HG03108 (cell line): ENCODE measurements around the gene MAGIX.
"Not testable (repeated sequence)": the region's sequence is repeated elsewhere in the genome, so short reads cannot be mapped to it uniquely, and the experiment has no call there.

Source experiments
- ATAC-seq: cut with Tn5 transposase; IDR thresholded peaks from one replicate; pipeline ENCODE4 v1.9.1; 2021; ENCODE audit warnings: moderate library complexity; ENCODE audit not compliant: unreplicated experiment

The MAGIX gene

DNA sequence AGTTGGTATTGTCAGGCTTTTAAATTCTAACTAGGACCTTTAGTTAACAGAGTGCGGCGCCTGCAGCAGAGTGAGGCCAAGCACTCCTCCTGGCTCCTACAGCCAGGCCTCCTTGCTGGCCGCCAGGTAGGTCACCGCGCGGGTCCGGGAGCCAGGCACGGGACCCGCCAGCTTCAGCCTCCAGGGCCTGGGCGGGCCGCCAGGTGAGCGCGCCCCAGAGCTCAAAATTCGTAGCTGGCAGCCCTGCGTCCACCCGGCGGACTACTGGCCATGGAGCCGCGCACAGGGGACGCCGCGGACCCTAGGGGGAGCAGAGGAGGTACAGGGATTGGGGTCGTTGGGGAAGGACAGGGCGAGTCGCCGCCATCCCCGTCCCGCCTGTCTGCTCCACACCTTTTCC, at the start of gene MAGIX:
Gene MAGIX (plus strand): TSS at position 139 of the 400 bp plus-strand sequence. CDS start 132 bp downstream, at position 271.
- ATAC-seq, result no peak

DNA sequence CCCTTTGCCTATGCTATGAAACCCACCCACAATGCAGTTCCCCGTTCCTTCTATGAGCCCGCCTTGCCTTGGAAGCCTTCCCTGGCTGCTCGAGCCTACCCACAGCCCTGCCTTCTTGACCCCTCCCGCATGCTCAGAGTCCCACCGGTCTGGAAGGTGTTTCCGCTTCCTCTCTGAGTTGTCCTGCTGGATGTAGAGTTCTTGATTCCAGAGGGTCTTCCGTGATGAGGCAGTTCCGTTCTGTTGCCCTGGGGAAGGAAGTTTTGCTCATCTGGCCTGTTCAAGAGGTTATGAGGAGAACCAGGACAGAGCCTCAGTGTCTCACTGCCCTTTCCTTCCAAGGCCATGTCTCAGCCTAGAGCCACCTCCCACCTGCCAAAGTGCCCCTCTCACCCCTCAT, 46.5 kb upstream of the MAGIX start:
- no peak for ATAC-seq

DNA sequence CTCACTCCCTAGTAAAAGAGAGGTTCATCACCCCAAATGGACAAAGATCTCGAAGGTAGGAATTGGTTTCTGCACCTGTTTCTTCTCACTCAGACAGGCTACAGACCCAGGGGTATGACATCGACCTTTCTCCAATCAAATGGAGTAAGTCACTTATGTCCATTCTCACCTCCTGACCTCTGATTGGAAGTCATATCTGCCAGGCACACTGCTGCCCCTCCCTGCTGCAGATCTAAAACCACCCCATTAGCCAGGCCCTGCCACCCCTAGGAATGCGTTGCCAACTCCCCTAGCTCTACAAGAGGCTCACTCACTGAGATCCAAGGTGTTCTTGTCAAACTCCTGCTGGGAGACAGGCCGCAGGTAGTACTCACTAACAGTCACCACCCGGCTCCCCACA, 45.8 kb upstream of the MAGIX start:
- no peak for ATAC-seq

DNA sequence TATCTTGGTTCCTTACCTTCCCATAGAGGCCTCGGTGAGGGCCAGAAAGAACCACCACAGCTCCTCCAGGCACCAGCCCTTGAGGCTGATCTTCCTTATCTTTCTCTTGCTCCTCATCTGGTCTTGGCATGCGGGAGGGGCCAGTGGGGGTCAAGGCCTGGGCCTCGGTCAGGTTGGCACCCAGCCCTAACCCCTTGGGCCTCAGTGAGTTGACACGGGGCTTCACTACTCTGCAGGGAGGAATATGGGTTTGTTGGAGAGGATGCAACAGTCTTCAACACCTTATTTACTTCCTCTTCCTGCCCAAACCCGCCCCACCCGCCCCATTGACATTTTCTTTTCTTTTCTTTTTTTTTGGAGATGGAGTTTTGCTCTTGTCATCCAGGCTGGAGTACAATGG, 45.0 kb upstream of the MAGIX start:
- no peak for ATAC-seq

DNA sequence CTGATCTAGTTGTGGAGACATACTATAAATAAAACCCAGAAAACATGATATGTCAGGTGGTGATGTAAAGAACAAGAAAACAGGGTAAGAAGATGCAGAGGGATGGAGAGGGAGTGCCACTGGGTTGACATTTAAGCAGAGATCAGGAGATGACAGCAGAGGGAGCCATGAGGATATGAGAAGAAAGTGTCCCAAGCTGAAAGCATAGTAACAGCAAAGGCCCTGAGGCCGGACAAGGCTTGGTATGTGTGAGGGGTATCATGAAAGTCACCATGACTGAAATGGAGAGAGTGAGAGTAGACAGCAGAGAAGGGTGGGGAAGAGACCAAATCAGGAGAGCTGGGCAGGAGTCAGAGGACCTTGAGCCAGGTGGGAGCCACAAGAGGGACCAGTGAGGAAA, 42.5 kb upstream of the MAGIX start:
- no peak for ATAC-seq

DNA sequence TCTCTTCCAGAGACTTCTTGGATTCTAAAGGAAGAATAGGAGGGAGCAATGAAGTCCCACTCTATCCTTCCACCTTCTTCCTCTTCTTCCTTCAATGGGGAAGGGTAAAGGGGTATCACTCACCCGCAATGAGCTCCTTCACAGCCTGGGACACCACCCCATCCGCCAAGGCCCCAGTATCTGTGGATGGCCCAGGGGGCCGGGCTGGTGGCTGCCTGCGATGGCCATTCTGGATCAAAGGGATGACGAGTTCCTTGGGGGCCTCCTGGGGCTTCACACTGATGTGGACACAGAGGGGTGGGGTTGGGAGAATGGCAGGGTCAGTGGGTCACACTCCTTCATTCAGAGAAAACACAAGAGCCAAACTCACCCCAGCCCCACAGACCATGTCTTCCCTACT, 40.1 kb upstream of the MAGIX start:
- no peak for ATAC-seq

DNA sequence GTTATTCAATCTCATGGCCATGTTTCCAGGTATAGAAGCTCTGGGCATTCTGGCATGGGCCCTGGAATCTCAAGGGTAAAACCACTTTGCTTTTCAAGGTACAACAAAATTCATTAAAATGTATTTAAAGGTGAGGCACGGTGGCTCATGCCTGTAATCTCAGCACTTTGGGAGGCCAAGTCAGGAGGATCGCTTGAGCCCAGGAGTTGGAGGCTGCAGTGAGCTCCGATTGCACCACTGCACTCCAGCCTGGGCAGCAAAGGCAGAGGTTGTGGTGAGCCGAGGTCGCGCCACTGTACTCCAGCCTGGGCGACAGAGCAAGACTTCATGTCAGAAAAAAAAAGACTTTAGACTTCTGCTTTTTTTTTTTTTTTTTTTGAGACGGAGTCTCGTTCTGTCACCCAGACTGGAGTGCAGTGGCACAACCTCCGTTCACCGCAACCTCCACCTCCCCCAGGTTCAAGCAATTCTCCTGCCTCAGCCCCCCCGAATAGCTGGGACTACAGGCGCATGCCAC, 34.8 kb upstream of the MAGIX start:
- ATAC-seq, result not testable (repeated sequence)

DNA sequence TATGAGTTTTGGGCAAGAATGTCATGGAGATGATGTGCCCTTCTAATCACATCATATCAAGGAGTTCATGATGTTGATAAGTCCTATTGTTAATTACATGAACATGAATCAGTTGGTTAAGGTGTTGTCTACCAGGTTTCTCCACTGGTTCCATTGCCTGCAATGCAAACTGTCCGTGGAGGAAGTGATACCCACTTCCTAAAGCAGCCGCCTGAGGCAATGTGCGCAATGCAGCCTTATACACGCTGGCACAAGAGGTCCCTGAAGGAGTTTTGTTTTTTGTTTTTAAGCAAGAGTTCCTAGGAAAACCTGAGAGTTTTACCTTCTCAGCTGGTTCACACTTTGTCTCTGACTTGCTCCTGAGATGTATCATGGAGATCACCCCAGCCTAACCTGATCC, 33.1 kb upstream of the MAGIX start:
- no peak for ATAC-seq

DNA sequence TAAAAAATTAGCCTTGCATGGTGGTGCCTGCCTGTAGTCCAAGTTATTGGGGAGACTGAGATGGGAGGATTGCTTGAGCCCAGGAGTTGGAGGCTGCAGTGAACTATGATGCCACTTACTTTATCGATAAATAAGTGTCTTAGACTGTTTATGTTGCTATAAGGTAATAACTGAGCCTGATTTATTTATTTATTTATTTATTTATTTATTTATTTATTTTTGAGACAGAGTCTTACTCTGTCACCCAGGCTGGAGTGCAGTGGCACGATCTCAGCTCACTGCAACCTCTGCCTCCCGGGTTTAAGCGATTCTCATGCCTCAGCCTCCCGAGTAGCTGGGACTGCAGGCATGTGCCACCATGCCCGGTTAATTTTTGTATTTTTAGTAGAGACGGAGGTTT, 30.3 kb upstream of the MAGIX start:
- not testable (repeated sequence) for ATAC-seq

DNA sequence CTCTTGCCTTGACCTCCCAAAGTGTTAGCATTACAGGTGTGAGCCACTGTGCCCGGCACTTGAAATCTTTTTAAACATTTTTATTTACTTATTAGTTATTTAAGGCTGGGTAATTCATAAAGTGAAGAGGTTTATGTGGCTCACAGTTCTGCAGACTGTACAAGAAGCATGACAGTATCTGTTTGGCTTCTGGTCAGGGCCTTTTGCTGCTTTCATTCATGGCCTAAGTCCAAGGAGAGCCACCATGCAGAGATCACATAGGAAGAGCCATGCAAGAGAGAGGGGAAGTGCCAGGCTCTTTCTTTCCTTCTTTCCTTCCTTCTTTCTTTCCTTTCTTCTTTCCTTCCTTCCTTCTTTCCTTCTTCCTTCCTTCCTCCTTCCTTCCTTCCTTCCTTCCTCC, 28.8 kb upstream of the MAGIX start:
- no peak for ATAC-seq

DNA sequence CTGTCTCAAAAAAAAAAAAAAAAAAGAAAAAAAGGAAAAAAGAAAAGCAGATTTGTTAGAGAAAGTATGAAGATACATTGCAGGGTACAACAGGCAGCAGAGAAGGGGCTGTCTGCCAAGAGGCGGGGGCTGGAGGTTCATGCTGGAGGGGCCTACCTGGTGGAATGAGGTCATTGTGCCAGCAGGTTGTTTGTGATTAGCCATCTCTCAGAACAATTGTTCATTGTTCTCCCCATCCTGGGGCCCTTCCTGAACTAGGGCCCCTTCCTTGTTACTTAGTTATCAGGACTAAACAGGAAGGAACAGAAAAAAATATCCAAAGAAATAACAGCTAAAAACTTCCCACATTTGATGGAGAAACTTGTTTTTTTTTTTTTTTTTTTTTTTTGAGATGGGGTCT, 25.1 kb upstream of the MAGIX start:
- no peak for ATAC-seq

DNA sequence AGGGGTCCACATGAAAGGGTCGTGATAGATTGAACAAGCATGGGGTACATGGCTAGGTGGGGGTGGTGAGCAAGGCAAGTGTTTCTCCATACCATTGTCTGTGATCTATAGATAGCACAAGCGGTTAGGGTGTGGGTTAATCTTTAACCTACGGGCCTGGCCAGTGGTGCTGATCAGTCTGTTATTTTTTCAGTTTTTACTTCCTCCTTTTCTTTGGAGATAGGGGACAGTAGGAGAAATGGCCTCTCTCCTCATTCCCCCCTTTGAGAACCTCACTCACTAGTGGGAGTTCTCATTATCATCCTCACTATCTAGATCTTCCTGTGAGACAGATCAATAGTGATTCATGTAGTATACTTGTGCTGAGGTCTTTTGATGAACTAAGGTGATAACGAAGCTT, 22.8 kb upstream of the MAGIX start:
- ATAC-seq, result no peak

DNA sequence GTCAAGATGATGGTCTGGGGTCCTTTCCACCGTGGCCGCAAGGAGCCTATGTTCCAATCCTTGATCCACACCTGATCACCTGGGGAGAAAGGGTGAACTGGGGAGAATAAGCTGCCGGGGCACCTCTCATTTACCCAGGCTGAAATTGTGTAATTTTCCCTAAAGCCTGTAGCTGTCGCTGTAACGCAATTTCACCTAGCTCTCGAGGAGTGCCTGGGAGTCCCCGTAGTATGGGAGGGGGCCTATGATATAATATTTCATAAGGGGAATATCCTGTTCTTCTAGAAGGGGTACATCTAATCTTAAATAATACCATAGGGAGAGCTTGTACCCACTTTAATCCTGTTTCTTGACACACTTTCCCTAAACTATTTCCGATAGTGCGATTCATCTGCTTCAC, 20.3 kb upstream of the MAGIX start:
- not testable (repeated sequence) for ATAC-seq

DNA sequence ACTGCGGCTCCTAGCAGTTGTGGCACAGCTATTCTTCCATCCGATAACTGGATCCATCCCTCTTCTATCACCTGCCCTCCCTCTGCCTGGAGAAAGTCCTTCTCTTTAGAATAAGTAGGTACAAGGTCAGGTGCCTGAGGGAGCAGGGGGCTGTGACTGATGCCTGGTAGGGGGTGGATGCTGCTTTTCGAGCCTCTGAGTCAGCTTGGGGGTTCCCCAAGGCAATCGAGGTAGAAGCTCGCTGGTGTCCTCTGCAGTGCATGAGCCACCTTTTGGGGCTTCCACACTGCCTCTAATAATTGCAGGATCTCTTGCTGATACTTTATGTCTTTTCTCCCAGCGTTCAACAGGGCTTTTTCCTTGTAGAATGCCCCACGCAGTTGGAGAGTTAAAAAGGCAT, 19.4 kb upstream of the MAGIX start:
- not testable (repeated sequence) for ATAC-seq

DNA sequence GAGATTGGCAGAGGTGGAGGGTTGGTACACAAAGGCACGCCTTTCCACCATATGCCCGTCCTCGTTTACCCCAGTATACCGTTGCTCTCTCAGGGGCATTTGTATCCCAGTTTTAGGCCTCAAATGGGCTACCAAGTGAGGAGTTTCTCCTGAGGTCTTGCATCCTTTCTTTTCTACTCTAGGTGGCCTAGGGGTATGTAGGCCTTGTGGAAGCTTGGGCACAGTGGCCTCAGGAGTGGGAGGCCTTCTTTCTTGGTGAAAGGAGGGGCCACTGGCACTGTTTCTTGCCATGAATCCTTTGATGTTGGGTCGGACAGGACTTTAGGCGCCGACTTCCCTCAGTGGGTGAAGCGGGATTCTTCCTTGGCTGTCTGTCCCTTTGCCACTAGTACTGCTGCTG, 15.3 kb upstream of the MAGIX start:
- ATAC-seq, result no peak

DNA sequence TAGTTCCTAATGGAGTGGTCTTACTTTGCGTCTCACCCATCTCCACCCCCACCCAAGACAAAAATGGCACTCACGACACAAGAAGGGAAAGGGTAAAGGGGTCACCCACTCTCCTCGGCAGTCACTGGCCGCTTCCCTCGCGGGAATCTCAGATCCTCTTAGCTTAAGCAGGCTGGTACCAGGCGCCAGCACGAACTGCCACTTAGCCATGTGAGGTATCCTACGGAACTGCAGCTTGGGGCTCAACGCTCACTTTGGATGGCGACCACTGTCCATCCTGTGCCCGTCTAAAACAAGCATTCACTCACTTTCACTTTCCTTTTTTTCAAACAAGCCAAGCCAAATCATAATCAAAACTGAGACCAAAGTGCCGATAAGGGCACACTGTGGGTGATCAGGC, 14.6 kb upstream of the MAGIX start:
- ATAC-seq, result no peak

DNA sequence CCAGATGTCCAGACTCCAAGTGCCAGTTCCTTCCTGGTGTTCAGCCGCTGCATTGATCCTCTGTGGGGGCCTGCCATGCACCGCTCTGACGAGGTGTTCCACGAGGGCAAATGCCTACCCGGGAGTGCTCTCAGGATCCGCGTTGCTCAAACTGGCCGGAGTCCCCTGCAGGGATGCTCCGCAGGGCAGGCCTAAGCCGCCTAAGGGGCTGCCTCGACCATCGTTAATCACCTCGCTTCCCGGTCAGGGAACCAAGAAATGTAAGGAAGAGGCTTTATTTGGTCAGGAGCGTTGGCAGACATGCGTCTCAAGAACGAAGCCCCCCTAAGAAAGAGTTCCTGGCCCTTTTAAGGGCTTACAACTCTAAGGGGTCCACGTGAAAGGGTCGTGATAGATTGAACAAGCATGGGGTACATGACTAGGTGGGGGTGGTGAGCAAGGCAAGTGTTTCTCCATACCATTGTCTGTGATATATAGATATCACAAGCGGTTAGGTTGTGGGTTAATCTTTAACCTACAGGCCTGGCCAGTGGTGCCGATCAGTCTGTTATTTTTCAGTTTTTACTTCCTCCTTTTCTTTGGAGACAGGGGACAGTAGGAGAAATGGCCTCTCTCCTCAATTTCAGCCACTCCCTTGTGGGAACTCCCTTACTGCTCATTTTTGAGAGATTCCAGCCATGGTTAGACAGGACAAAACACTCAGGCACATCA, 14.0 kb upstream of the MAGIX start:
- not testable (repeated sequence) for ATAC-seq

DNA sequence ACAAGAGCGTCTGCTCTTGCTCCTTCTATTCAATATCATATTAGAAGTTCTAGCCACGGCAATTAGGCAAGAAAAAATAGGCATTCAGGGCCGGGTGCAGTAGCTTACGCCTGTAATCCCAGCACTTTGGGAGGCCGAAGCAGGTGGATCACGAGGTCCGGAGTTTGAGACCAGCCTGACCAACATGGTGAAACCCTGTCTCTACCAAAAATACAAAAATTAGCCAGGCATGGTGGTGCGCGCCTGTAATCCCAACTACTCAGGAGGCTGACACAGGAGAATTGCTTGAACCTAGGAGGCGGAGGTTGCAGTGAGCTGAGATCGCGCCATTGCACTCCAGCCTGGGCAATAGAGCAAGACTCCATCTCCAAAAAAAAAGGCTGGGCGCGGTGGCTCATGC, 13.3 kb upstream of the MAGIX start:
- not testable (repeated sequence) for ATAC-seq

DNA sequence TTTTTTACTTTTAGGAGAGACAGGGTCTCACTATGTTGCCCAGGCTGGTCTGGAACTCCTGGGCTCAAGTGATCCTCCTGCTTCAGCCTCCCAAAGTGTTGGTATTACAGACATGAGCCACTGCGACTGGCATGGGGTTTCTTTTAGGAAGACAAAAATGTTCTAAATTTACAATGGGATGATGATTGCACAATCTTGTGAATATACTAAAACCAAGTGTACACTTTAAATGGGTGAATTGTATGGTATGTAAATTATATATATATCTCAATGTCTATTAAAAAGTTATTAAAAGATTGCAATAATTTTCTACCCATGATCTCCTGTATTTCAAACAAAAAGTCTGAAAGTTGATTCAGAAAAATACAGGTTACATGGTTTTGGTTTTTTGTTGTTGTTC, 9.1 kb upstream of the MAGIX start:
- no peak for ATAC-seq

DNA sequence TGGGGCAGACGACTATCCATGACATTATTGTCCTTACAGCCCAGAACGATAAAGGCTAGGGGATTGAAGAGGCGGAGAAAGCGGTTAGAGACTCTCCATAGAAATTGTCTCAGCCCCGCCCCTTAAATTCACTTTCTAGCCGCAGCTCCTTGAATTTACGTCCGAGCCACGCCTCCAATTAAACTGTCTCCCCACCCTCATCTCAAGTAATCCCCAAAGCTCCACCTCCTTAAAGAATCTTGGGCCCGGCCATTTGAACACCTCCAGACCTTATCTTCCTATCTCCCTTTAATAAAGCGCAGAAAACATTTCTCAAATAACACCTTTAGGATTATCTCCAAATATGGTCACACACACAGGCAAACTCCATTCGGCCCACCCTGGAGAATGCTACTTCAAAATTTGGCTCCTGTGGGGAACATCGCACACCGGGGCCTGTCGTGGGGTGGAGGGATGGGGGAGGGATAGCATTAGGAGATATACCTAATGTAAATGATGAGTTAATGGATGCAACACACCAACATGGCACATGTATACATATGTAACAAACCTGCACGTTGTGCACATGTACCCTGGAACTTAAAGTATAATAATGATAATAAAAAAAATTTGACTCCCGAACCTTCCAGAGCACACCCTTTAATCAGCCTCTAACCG, 7.2 kb upstream of the MAGIX start:
- no peak for ATAC-seq

DNA sequence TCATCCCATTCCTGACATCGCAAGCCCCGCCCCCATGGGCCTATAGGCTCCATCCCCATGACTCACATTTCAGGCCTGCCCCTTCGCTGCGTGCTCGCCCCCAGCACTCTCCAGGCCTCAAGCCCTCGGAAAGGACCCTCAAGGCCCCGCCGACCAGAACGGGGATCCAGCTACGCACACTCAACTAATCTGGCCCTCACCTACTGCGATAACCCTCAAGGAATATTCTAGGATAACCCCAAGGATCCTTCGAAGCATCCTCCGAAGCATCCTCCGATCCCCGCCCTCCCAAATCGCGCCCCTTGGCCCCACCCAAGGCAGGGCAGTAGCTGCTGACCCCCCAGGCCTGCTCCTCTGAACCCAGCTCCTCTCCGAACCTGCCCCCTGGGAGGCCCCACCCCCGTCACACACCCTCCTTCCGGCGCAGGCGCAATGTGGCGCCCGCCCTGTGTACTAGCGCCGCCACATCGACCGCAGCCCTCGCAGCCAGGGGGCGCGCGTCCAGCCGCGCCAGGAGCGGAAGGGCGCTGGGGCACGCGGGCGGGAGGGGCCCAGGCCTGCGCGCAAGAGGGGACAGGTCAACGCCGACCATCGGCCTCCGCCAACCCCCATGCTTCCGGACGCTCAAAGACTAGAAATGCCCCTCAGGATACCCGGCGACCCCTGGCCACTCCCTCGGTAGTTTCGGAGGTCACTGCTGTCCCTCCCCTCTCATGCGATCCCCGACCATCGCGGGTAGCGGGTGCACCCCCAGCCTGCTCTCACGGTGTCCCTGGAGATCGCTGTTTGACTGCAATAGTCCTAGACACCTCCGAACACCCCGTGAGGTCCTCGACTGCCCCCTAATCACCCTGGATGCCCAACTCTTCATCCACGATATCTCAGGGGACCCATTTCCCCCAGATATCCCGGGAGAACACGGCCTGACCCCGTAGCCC, 6.4 kb upstream of the MAGIX start:
- ATAC-seq, result peak; percentile 78
